Dermis lymphatic vessel endothelial cell (primary cell): ENCODE results near the gene SAP30L. TPM values are rescaled to one million over a fixed set of nuclear protein-coding genes. Genes with fewer than 3 reads are reported as not detected.

ENCODE experiments used
- total RNA-seq: library from RNA; depleted of rRNA; stranded (reverse); fragments of >200 nt; gene quantifications from 2 replicates; pipeline ENCODE4 v1.2.1, GENCODE V29; 2014

The SAP30L gene, protein sequence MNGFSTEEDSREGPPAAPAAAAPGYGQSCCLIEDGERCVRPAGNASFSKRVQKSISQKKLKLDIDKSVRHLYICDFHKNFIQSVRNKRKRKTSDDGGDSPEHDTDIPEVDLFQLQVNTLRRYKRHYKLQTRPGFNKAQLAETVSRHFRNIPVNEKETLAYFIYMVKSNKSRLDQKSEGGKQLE
- total RNA-seq: 29.2 and 30.0 TPM in 2 replicates

DNA sequence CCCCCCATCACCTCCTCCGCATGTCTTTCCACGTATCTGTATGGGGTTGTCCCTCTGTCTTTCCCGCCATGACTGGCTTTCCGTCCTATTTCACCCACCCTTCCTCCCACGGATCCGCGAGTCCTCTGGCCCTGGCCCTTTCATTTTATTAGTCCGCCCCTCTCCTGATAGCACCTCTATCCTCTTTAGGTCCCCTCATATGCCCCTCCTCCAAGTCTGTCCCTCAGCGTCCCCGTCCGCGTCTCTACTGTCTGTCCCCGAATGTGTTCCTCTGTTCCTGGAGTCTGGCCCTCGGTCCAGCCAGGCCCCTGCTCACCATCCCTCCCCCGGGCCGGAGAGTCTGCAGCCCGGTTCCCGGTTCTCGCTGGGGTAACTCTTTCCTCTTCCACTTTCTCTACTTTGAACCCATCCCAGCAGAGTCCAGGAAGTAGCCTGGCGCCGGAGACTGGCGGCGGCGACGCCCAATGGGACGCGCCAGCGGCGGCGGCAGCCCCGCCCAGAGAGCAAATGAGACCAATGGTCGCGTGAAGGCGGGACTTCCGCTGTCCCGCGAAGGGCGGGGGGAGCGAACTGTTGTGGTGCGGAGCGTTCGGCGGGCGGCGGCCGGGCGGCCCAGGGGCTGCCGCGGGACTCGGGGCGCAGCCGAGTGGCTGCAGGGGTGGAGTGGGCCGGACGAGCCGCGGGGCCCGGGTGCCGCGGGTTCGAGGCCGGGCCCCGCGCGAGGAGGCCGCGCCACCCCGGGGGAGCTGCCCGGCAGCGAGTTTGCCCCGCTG is at the start of gene SAP30L:
Gene SAP30L, plus strand, starts transcription at position 576 of the 773 bp plus-strand sequence. CDS start 608 bp downstream, outside the sequence.

DNA sequence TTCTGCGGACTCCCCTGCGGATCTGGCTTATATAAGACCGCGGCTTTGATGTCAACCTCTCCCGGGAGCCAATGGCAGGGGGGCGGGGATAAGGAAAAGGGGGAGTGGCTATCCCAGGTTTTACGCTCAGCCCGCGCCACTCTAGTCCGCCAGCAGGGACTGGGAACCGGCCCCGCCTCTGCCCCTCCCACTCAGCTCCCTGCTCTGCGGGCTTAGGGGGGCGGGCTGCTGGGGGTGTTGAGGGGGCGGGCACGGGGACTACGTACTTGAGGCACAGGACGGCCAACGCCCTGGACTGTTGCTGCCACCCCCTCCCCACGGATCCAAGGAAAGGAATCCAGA is 32.4 kb downstream of the SAP30L start, which contains the start of gene HAND1:
Gene HAND1, minus strand, starts transcription at position 4 of the 342 bp plus-strand sequence. CDS start 219 bp downstream, outside the sequence.

Other genes with a start within 250 kb of the SAP30L start
- not detected in 2 replicates for gene HAND1, start 32.2 kb downstream of the SAP30L start, total RNA-seq